Activated CD4-positive, alpha-beta memory T cell treated with anti-CD3 and anti-CD28 coated beads for 36 hours (primary cell): ENCODE results near the gene NUTM2A. TPM values are rescaled to one million over a fixed set of nuclear protein-coding genes. Genes with fewer than 3 reads are reported as not detected.
A peak's percentile ranks its signal among the peaks of the same experiment; 100 is the strongest.
"Not testable (repeated sequence)": the region's sequence is repeated elsewhere in the genome, so short reads cannot be mapped to it uniquely, and the experiment has no call there.

Source experiments
- CTCF ChIA-PET: fragments of 350-600 bp; sonication (Branson Sonifier 250); formaldehyde crosslinking; loops from one replicate; lab custom pipeline; 2021; ENCODE audit warnings: antibody characterized with exemption, inconsistent platforms; lab: Charles Lee
- POLR2A ChIA-PET: fragments of 350-600 bp; sonication (Branson Sonifier 250); formaldehyde crosslinking; loops from one replicate; lab custom pipeline; 2021; ENCODE audit warnings: antibody characterized with exemption; lab: Charles Lee
- DNase-seq: peaks from one replicate; pipeline ENCODE4 v3.0.0-alpha.2; 2020
- H3K27ac Mint-ChIP-seq: one replicate; pipeline ENCODE4 v1.8.0; 2021; ENCODE audit warnings: mixed read lengths
- H3K27me3 Mint-ChIP-seq: one replicate; pipeline ENCODE4 v1.8.0; 2021; ENCODE audit warnings: mixed read lengths
- H3K36me3 Mint-ChIP-seq: one replicate; pipeline ENCODE4 v1.8.0; 2021; ENCODE audit warnings: mixed read lengths
- H3K4me1 Mint-ChIP-seq: one replicate; pipeline ENCODE4 v1.8.0; 2021; ENCODE audit warnings: low read depth, mixed read lengths
- H3K4me3 Mint-ChIP-seq: one replicate; pipeline ENCODE4 v1.8.0; 2021; ENCODE audit warnings: mild to moderate bottlenecking, mixed read lengths
- H3K9me3 Mint-ChIP-seq: one replicate; pipeline ENCODE4 v1.8.0; 2021; ENCODE audit warnings: mixed read lengths
- intact Hi-C: fragments of 100-400 bp; cut with micrococcal nuclease; formaldehyde crosslinking; loops from one replicate; pipeline ENCODE4 v1.15.1; 2023
- total RNA-seq, 2 experiments: library from RNA; stranded (reverse); gene quantifications; one replicate each; pipeline ENCODE4 v1.2.3, GENCODE V29; 2021

The NUTM2A gene, protein sequence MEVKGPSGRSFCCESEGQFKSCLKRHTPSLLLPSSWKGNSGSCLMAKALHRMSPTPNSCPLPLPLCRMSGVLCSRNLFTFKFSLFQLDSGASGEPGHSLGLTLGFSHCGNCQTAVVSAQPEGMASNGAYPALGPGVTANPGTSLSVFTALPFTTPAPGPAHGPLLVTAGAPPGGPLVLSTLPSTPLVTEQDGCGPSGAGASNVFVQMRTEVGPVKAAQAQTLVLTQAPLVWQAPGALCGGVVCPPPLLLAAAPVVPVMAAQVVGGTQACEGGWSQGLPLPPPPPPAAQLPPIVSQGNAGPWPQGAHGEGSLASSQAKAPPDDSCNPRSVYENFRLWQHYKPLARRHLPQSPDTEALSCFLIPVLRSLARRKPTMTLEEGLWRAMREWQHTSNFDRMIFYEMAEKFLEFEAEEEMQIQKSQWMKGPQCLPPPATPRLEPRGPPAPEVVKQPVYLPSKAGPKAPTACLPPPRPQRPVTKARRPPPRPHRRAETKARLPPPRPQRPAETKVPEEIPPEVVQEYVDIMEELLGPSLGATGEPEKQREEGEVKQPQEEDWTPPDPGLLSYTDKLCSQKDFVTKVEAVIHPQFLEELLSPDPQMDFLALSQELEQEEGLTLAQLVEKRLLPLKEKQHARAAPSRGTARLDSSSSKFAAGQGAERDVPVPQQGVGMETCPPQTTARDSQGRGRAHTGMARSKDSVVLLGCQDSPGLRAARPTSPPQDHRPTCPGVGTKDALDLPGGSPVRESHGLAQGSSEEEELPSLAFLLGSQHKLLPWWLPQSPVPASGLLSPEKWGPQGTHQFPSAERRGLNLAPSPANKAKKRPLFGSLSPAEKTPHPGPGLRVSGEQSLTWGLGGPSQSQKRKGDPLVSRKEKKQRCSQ
- total RNA-seq, result under 1 TPM; 0.17 TPM

- H3K4me3 Mint-ChIP-seq, H3K36me3 Mint-ChIP-seq, intact Hi-C loops, H3K27me3 Mint-ChIP-seq, H3K27ac Mint-ChIP-seq, H3K9me3 Mint-ChIP-seq, POLR2A ChIA-PET, H3K4me1 Mint-ChIP-seq, DNase-seq, CTCF ChIA-PET: not testable (repeated sequence)
These were observed at the start of gene NUTM2A for GRCh38 chr10:87225148-87225547. TSS of gene NUTM2A (plus strand) at chr10:87225448. CDS start at chr10:87225831, 383 bp downstream.

- CTCF ChIA-PET, intact Hi-C loops, H3K27ac Mint-ChIP-seq, H3K4me1 Mint-ChIP-seq, H3K9me3 Mint-ChIP-seq, H3K4me3 Mint-ChIP-seq, DNase-seq, POLR2A ChIA-PET, H3K27me3 Mint-ChIP-seq: not testable (repeated sequence)
- peaks cover 15% of the 10 kb centered on the region for H3K36me3 Mint-ChIP-seq
These were observed 47.7 kb upstream of the NUTM2A start for GRCh38 chr10:87177587-87177986.

GRCh38 chr10:87184421-87184820 lies 40.8 kb upstream of the NUTM2A start:
- H3K27me3 Mint-ChIP-seq, POLR2A ChIA-PET, H3K4me1 Mint-ChIP-seq, intact Hi-C loops, DNase-seq, CTCF ChIA-PET, H3K27ac Mint-ChIP-seq, H3K4me3 Mint-ChIP-seq: not testable (repeated sequence)
- peaks cover 10% of the 10 kb centered on the region for H3K9me3 Mint-ChIP-seq
- H3K36me3 Mint-ChIP-seq, result peaks cover 57% of the 10 kb centered on the region

- intact Hi-C loops, POLR2A ChIA-PET, H3K4me1 Mint-ChIP-seq, CTCF ChIA-PET, H3K4me3 Mint-ChIP-seq, H3K27me3 Mint-ChIP-seq, H3K27ac Mint-ChIP-seq, DNase-seq: not testable (repeated sequence)
- Mint-ChIP-seq H3K9me3 (peaks cover 10% of the 10 kb centered on the region), H3K36me3 (peaks cover 57% of the 10 kb centered on the region)
These were observed 39.2 kb upstream of the NUTM2A start for GRCh38 chr10:87186016-87186415.

- H3K4me1 Mint-ChIP-seq, H3K4me3 Mint-ChIP-seq, intact Hi-C loops, DNase-seq, H3K27ac Mint-ChIP-seq, POLR2A ChIA-PET, CTCF ChIA-PET, H3K27me3 Mint-ChIP-seq: not testable (repeated sequence)
- Mint-ChIP-seq H3K36me3 (peaks cover 53% of the 10 kb centered on the region), H3K9me3 (peaks cover 10% of the 10 kb centered on the region)
These were observed 37.7 kb upstream of the NUTM2A start for GRCh38 chr10:87187573-87187972.

GRCh38 chr10:87191841-87192240 lies 33.4 kb upstream of the NUTM2A start:
- CTCF ChIA-PET, H3K27me3 Mint-ChIP-seq, POLR2A ChIA-PET, H3K4me1 Mint-ChIP-seq, H3K4me3 Mint-ChIP-seq, intact Hi-C loops, H3K9me3 Mint-ChIP-seq, DNase-seq, H3K27ac Mint-ChIP-seq: not testable (repeated sequence)
- peaks cover 24% of the 10 kb centered on the region for H3K36me3 Mint-ChIP-seq

DNA sequence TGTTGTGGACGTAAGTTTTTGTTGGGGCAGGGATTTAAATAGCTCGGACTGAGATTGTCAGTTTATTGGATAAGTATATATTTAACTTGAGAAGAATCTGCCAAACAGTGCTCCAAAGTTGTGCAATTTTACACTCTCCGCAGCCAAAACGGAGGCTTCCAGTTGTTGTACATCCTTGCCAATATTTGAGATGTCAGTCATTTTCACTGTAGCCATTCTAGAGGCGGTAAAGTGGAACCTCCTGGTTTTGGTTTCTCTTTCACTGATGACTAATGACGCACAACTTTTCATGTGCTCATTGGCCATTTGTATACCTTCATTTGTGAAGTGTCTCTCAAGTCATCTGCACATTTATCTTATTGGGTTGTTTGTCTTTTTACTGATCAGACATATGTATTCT lies 24.3 kb upstream of the NUTM2A start:
- Mint-ChIP-seq H3K4me3 (peak overlapping the region; percentile 29), H3K4me1 (peaks cover 15% of the 10 kb centered on the region)
- H3K27ac Mint-ChIP-seq, H3K9me3 Mint-ChIP-seq, CTCF ChIA-PET, H3K27me3 Mint-ChIP-seq, intact Hi-C loops, POLR2A ChIA-PET, H3K36me3 Mint-ChIP-seq: not testable (repeated sequence)
- peak; percentile 23 for DNase-seq

DNA sequence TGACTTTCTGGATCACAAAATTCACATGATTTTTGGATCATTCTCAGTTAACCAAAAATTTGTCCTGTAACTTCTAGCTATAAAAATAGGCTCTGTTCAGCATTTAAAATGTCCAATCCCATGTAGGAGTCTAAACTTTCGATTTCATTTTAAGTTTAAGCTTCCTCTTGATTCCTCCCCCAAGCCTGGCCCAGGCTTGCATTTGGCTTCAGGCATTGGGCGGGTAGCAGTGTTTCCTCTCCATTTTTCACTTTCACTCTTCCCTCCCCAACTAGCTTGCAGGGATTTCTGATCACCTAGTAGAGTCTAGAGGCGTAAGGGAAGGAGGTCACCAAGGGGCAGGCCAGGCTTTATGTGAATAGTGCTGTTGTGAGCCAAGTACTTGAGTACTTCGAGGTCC lies 20.4 kb upstream of the NUTM2A start:
- intact Hi-C loops, H3K36me3 Mint-ChIP-seq, H3K27me3 Mint-ChIP-seq, DNase-seq, H3K27ac Mint-ChIP-seq, POLR2A ChIA-PET, CTCF ChIA-PET, H3K4me3 Mint-ChIP-seq, H3K9me3 Mint-ChIP-seq: not testable (repeated sequence)
- peaks cover 15% of the 10 kb centered on the region for H3K4me1 Mint-ChIP-seq

- DNase-seq, POLR2A ChIA-PET, intact Hi-C loops: not testable (repeated sequence)
These were observed 18.3 kb upstream of the NUTM2A start for GRCh38 chr10:87206922-87207321.

DNA sequence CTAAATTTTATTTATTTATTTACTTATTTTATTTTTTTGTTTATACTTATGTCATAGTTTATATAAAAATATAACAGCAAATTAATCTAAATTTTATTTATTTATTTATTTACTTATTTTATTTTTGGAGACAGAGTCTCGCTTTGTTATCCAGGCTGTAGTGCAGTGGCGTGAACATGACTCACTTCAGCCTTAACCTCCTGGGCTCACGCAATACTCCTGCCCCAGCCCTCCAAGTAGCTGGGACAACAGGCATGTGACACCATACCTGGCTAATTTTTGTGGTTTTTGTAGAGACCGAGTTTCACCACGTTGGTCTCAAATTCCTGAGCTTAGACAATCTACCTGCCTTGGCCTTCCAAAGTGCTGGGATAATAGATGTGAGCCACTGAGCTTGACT lies 14.9 kb upstream of the NUTM2A start:
- DNase-seq, H3K4me1 Mint-ChIP-seq, POLR2A ChIA-PET, CTCF ChIA-PET, H3K36me3 Mint-ChIP-seq, H3K9me3 Mint-ChIP-seq, intact Hi-C loops, H3K4me3 Mint-ChIP-seq, H3K27me3 Mint-ChIP-seq, H3K27ac Mint-ChIP-seq: not testable (repeated sequence)

More at GRCh38 chr10:87206922-87207321, 18.3 kb upstream of the NUTM2A start:
- H3K4me3 Mint-ChIP-seq, H3K36me3 Mint-ChIP-seq, H3K27me3 Mint-ChIP-seq, H3K9me3 Mint-ChIP-seq, H3K27ac Mint-ChIP-seq, CTCF ChIA-PET: not testable (repeated sequence)
- peaks cover 14% of the 10 kb centered on the region for H3K4me1 Mint-ChIP-seq

- H3K36me3 Mint-ChIP-seq, intact Hi-C loops, H3K9me3 Mint-ChIP-seq, POLR2A ChIA-PET, CTCF ChIA-PET, H3K4me1 Mint-ChIP-seq, H3K27me3 Mint-ChIP-seq, H3K4me3 Mint-ChIP-seq: not testable (repeated sequence)
- DNase-seq, result peak; percentile 25
- peak overlapping the region; percentile 19 for H3K27ac Mint-ChIP-seq
These were observed 13.4 kb upstream of the NUTM2A start for GRCh38 chr10:87211848-87212247.

DNA sequence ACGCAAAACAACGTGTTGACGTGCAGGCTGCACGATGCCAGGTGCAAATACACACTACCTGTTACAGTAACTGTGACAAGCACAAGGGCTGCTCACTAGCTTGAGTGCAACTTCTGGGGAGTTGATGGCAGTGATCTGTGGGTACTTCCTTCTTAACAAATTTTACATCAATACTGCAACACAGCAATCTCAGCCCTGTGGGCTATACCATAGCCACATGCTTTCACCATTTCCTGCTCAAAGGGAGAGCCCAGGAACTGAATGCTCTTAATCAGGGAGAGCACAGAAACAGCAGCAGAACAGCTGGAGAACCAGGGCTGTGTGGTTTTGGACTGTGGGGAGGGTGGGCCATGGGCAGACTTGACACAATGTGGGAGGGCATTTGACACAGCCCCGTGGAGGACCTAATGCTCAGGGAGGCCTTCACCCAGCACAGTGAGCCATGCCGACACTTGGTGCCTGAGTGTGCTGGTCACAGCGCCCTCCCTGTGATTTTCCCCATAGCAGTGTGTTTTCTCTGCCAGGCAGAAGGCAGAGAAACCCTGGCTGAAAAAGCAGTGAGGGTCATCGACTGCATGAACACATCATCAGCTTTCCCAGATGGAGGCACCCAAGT lies 12.0 kb upstream of the NUTM2A start:
- H3K27me3 Mint-ChIP-seq, intact Hi-C loops, H3K27ac Mint-ChIP-seq, CTCF ChIA-PET, H3K4me3 Mint-ChIP-seq, DNase-seq, POLR2A ChIA-PET, H3K36me3 Mint-ChIP-seq, H3K9me3 Mint-ChIP-seq, H3K4me1 Mint-ChIP-seq: not testable (repeated sequence)
